Stomach (tissue), 4 donors: ENCODE data around the gene PTPRG.

Experiments used
- POLR2A ChIP-seq, 4 donors: fragments of 450-650 bp; IDR thresholded peaks; one replicate each; pipeline ENCODE4 v1.6.1; 2016; ENCODE audit warnings: antibody characterized with exemption in 4 of 4, control low read depth in 2 of 4, mild to moderate bottlenecking in 1 of 4, moderate library complexity in 1 of 4
- POLR2AphosphoS5 ChIP-seq, 3 donors: sonication (generic); formaldehyde crosslinking; IDR thresholded peaks; one replicate each; pipeline ENCODE4 v1.6.1; 2016; ENCODE audit warnings: antibody characterized with exemption in 3 of 3
- TF ChIP-seq, protein P1 (sequence below), 7 experiments: fragments of 450-650 bp in 4 of 7; fragments of 200-600 bp in 3 of 7; sonication (generic) in 3 of 7; IDR thresholded peaks; one replicate each; pipeline ENCODE4 v1.5.1; 2016 to 2019; ENCODE audit warnings: antibody characterized with exemption in 7 of 7, control low read depth in 2 of 7, mild to moderate bottlenecking in 1 of 7

DNA sequence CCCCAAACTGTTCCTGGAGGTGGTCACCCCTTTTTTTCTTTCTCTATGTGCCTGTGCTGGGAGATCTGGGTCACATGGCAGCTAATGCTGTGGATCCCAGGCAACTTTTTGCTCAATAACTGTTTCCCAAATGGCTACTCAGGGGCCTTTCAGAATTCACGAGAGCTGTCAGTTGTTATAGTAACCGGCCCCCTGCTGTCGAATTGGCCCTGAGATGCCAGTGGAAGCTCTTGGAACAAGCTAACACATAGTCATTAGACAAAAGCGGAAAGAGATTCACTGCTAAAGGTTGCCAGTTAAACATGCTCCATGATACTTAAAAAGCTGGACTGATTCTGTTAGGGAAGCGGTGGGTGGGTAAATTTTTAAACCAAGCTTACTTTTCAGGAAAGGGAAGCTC lies 667.8 kb downstream of the PTPRG start:
- TF ChIP-seq, protein P1, sequence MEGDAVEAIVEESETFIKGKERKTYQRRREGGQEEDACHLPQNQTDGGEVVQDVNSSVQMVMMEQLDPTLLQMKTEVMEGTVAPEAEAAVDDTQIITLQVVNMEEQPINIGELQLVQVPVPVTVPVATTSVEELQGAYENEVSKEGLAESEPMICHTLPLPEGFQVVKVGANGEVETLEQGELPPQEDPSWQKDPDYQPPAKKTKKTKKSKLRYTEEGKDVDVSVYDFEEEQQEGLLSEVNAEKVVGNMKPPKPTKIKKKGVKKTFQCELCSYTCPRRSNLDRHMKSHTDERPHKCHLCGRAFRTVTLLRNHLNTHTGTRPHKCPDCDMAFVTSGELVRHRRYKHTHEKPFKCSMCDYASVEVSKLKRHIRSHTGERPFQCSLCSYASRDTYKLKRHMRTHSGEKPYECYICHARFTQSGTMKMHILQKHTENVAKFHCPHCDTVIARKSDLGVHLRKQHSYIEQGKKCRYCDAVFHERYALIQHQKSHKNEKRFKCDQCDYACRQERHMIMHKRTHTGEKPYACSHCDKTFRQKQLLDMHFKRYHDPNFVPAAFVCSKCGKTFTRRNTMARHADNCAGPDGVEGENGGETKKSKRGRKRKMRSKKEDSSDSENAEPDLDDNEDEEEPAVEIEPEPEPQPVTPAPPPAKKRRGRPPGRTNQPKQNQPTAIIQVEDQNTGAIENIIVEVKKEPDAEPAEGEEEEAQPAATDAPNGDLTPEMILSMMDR (IDR thresholded peaks at IDR 0.05), result no peak
- TF ChIP-seq POLR2A (IDR thresholded peaks at IDR 0.05) (no peak), POLR2AphosphoS5 (IDR thresholded peaks at IDR 0.05) (no peak)
